Adipocyte (in vitro differentiated cells): Measurements from ENCODE around the gene GNB2.
A peak's percentile ranks its signal among the peaks of the same experiment; 100 is the strongest.

Experiments
- DNase-seq: peaks from one replicate; pipeline ENCODE4 v3.0.0-alpha.2; 2015; ENCODE audit warnings: low read depth
- H3K27me3 ChIP-seq: replicated peaks from 2 replicates; pipeline ENCODE4 v1.7.0; 2013; ENCODE audit warnings: mild to moderate bottlenecking, low read length, moderate library complexity; ENCODE audit not compliant: control insufficient read depth, insufficient read depth
- H3K36me3 ChIP-seq: 2 replicates; pipeline ENCODE4 v1.7.0; 2013; ENCODE audit warnings: low read length, mild to moderate bottlenecking, moderate library complexity; ENCODE audit not compliant: control insufficient read depth, insufficient read depth, severe bottlenecking
- H3K4me1 ChIP-seq: 2 replicates; pipeline ENCODE4 v1.7.0; 2013; ENCODE audit warnings: mild to moderate bottlenecking, low read length, moderate library complexity; ENCODE audit not compliant: control insufficient read depth, insufficient read depth
- H3K4me3 ChIP-seq: 2 replicates; pipeline ENCODE4 v1.7.0; 2013; ENCODE audit warnings: mild to moderate bottlenecking, low read length, moderate library complexity
- H3K9ac ChIP-seq: 2 replicates; pipeline ENCODE4 v1.7.0; 2013; ENCODE audit warnings: mild to moderate bottlenecking, low read length, moderate library complexity
- H3K9me3 ChIP-seq: 2 replicates; pipeline ENCODE4 v1.7.0; 2013; ENCODE audit warnings: mild to moderate bottlenecking, low read length, moderate library complexity; ENCODE audit not compliant: control insufficient read depth

GNB2 gene

DNA sequence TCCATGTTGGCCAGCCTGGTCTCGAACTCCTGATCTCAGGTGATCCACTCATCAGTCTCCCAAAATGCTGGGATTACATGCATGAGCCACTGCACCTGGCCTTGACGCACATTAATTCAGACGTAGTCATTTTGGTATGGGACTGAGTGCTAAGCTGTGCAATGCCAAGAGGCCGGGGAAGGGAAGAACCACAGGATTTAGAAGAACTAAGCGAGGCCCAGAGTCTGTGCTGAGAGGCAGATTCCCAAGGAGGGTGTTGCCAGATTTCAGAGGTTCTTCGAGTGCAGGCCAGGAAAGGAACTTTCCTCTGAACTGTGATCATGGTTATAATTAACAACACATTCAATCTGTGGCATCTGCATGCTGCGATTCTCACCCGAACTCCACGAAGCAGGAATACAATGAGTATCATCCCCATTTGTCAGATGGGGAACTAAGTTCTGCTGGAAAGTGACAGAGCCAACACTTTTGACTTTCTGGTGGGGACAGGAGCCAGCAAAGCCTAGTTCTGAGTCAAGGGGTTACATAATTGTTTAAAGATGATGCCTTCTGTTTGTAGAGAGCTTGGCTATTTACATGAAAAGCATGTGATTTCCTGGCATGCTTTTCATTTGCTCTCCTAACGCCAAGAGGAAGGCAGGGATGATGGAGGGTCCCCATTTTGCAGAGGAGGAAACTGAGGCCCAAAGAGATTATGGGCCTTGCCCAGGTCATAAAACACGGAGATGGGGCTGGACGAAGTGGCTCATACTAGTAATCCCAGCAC lies 53.6 kb downstream of the GNB2 start:
- Histone ChIP-seq H3K4me1 (peaks cover 19% of the 10 kb centered on the region), H3K9ac (no peak overlapping the region), H3K36me3 (no peaks in the 10 kb centered on the region), H3K9me3 (no peaks in the 10 kb centered on the region), H3K27me3 (peaks cover 28% of the 10 kb centered on the region), H3K4me3 (no peak overlapping the region)
- peak; percentile 95 for DNase-seq

DNA sequence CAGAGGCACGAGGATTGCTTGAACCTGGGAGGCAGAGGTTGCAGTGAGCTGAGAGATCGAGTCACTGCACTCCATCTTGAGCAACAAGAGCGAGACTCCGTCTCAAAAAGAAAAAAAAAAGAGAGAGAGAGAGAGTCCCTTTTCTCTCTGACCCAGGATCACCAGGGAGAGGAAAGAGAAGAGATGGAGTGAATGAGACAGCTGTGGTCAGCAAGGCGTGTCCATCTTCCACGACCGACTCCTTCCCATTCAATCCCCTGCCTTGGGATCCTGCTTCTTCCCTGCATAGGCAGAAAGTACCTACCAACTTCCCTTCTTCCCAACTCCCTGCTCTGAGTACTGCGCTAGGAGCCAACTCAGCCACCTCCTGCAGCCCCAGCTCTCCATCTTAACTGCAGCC lies 54.7 kb downstream of the GNB2 start:
- Histone ChIP-seq H3K9ac (no peak overlapping the region), H3K36me3 (no peaks in the 10 kb centered on the region), H3K4me3 (no peak overlapping the region), H3K9me3 (no peaks in the 10 kb centered on the region), H3K27me3 (peaks cover 23% of the 10 kb centered on the region), H3K4me1 (peaks cover 19% of the 10 kb centered on the region)
- DNase-seq: no peak
